ENCODE measurements around the gene PDE4B.

The PDE4B gene

DNA sequence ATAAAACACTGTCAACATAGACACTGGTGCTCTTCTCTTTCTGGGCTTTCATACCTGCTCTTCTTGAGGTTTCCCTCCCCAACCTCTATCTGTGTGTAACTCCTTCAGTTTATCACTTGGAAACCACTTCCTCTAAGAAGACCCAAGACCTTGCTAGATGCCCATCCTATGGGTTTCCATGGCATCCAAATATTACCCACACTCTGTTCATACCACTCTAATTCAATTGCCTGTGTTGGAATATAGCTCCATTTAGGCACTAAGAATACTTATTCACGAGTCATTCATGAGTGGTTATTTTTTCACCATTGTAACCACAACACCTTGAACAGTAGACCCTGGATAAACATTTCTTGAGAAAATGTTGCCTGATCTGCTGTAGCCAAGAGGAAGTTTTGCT is 510.1 kb downstream of the PDE4B start:
- H3K4me2 ChIP-seq (ENCODE audit: low read length), result no peak overlapping the region
- H3K36me3 ChIP-seq (ENCODE audit: insufficient read depth, low read length), result no peaks in the 10 kb centered on the region
- no peak overlapping the region for H3K9ac ChIP-seq (ENCODE audit: low read length)
- no peaks in the 10 kb centered on the region for H3K9me2 ChIP-seq (ENCODE audit: low read depth, low read length)
- no peaks in the 10 kb centered on the region for H4K20me1 ChIP-seq (ENCODE audit: insufficient read depth, low read length)
- TF ChIP-seq, protein P1, sequence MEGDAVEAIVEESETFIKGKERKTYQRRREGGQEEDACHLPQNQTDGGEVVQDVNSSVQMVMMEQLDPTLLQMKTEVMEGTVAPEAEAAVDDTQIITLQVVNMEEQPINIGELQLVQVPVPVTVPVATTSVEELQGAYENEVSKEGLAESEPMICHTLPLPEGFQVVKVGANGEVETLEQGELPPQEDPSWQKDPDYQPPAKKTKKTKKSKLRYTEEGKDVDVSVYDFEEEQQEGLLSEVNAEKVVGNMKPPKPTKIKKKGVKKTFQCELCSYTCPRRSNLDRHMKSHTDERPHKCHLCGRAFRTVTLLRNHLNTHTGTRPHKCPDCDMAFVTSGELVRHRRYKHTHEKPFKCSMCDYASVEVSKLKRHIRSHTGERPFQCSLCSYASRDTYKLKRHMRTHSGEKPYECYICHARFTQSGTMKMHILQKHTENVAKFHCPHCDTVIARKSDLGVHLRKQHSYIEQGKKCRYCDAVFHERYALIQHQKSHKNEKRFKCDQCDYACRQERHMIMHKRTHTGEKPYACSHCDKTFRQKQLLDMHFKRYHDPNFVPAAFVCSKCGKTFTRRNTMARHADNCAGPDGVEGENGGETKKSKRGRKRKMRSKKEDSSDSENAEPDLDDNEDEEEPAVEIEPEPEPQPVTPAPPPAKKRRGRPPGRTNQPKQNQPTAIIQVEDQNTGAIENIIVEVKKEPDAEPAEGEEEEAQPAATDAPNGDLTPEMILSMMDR (IDR thresholded peaks at IDR 0.05; ENCODE audit: low read length), result no peak
- TF ChIP-seq EZH2 (IDR thresholded peaks at IDR 0.05; ENCODE audit: borderline replicate concordance, low read length), result no peak
- no peaks in the 10 kb centered on the region for H3K27me3 ChIP-seq (ENCODE audit: insufficient read depth, low read length)
- no peaks in the 10 kb centered on the region for H3K79me2 ChIP-seq (ENCODE audit: insufficient read depth, low read length)
- H2AFZ ChIP-seq (ENCODE audit: low read length), result no peak overlapping the region
- H3K4me1 ChIP-seq (ENCODE audit: insufficient read depth, low read length, severe bottlenecking), result peaks cover 15% of the 10 kb centered on the region
- no peaks in the 10 kb centered on the region for H3F3A ChIP-seq (ENCODE audit: insufficient read depth, low read length)
- H3K4me3 ChIP-seq (ENCODE audit: low read depth, low read length, poor library complexity, severe bottlenecking), result no peak overlapping the region
- H3K27ac ChIP-seq (ENCODE audit: low read depth, low read length, poor library complexity, severe bottlenecking), result no peak overlapping the region
- H3K9me3 ChIP-seq (ENCODE audit: low read length), result no peaks in the 10 kb centered on the region

GRCh38 chr1:66303646-66304045 is 511.0 kb downstream of the PDE4B start:
- no peak overlapping the region for H3K9ac ChIP-seq (ENCODE audit: low read length)
- peaks cover 15% of the 10 kb centered on the region for H3K4me1 ChIP-seq (ENCODE audit: insufficient read depth, low read length, severe bottlenecking)
- H3K9me3 ChIP-seq (ENCODE audit: low read length), result no peaks in the 10 kb centered on the region
- TF ChIP-seq, protein P1 (IDR thresholded peaks at IDR 0.05; ENCODE audit: low read length), result no peak
- TF ChIP-seq EZH2 (IDR thresholded peaks at IDR 0.05; ENCODE audit: borderline replicate concordance, low read length), result no peak
- H3K79me2 ChIP-seq (ENCODE audit: insufficient read depth, low read length), result no peaks in the 10 kb centered on the region
- no peak overlapping the region for H3K4me2 ChIP-seq (ENCODE audit: low read length)
- no peaks in the 10 kb centered on the region for H3F3A ChIP-seq (ENCODE audit: insufficient read depth, low read length)
- no peak overlapping the region for H3K4me3 ChIP-seq (ENCODE audit: low read depth, low read length, poor library complexity, severe bottlenecking)
- H2AFZ ChIP-seq (ENCODE audit: low read length), result no peak overlapping the region
- H3K27ac ChIP-seq (ENCODE audit: low read depth, low read length, poor library complexity, severe bottlenecking), result no peak overlapping the region
- H4K20me1 ChIP-seq (ENCODE audit: insufficient read depth, low read length), result no peaks in the 10 kb centered on the region
- no peaks in the 10 kb centered on the region for H3K36me3 ChIP-seq (ENCODE audit: insufficient read depth, low read length)
- H3K9me2 ChIP-seq (ENCODE audit: low read depth, low read length), result no peaks in the 10 kb centered on the region
- no peaks in the 10 kb centered on the region for H3K27me3 ChIP-seq (ENCODE audit: insufficient read depth, low read length)

GRCh38 chr1:66304128-66304527 is 511.4 kb downstream of the PDE4B start:
- Histone ChIP-seq H3K4me2 (ENCODE audit: low read length) (no peak overlapping the region), H3K4me1 (ENCODE audit: insufficient read depth, low read length, severe bottlenecking) (peaks cover 15% of the 10 kb centered on the region), H3K79me2 (ENCODE audit: insufficient read depth, low read length) (no peaks in the 10 kb centered on the region), H4K20me1 (ENCODE audit: insufficient read depth, low read length) (no peaks in the 10 kb centered on the region), H3F3A (ENCODE audit: insufficient read depth, low read length) (no peaks in the 10 kb centered on the region), H3K27ac (ENCODE audit: low read depth, low read length, poor library complexity, severe bottlenecking) (no peak overlapping the region), H3K36me3 (ENCODE audit: insufficient read depth, low read length) (no peaks in the 10 kb centered on the region), H2AFZ (ENCODE audit: low read length) (no peak overlapping the region), H3K4me3 (ENCODE audit: low read depth, low read length, poor library complexity, severe bottlenecking) (no peak overlapping the region), H3K27me3 (ENCODE audit: insufficient read depth, low read length) (no peaks in the 10 kb centered on the region), H3K9me3 (ENCODE audit: low read length) (no peaks in the 10 kb centered on the region), H3K9ac (ENCODE audit: low read length) (no peak overlapping the region), H3K9me2 (ENCODE audit: low read depth, low read length) (no peaks in the 10 kb centered on the region)
- TF ChIP-seq EZH2 (IDR thresholded peaks at IDR 0.05; ENCODE audit: borderline replicate concordance, low read length), result no peak
- TF ChIP-seq, protein P1 (IDR thresholded peaks at IDR 0.05; ENCODE audit: low read length), result no peak
